IPS-18a (cell line): ENCODE results near the gene IFITM2.
"Not testable (repeated sequence)": the region's sequence is repeated elsewhere in the genome, so short reads cannot be mapped to it uniquely, and the experiment has no call there.

Experiments used
- H3K27ac ChIP-seq: one replicate; pipeline ENCODE4 v1.5.1; 2013; ENCODE audit warnings: low read length
- H3K27me3 ChIP-seq: one replicate; pipeline ENCODE4 v1.6.1; 2013; ENCODE audit warnings: mild to moderate bottlenecking, low read length; ENCODE audit not compliant: control insufficient read depth, insufficient read depth
- H3K36me3 ChIP-seq: one replicate; pipeline ENCODE4 v1.6.1; 2013; ENCODE audit warnings: low read depth, low read length; ENCODE audit not compliant: control insufficient read depth
- H3K4me1 ChIP-seq: one replicate; pipeline ENCODE4 v1.6.1; 2013; ENCODE audit warnings: low read depth, low read length; ENCODE audit not compliant: control insufficient read depth
- H3K4me3 ChIP-seq: one replicate; pipeline ENCODE4 v1.5.1; 2013; ENCODE audit warnings: low read length
- H3K9ac ChIP-seq: one replicate; pipeline ENCODE4 v1.6.1; 2013; ENCODE audit warnings: mild to moderate bottlenecking, low read length, moderate library complexity
- H3K9me3 ChIP-seq: one replicate; pipeline ENCODE4 v1.6.1; 2013; ENCODE audit warnings: low read depth, low read length; ENCODE audit not compliant: control insufficient read depth

The IFITM2 gene

DNA sequence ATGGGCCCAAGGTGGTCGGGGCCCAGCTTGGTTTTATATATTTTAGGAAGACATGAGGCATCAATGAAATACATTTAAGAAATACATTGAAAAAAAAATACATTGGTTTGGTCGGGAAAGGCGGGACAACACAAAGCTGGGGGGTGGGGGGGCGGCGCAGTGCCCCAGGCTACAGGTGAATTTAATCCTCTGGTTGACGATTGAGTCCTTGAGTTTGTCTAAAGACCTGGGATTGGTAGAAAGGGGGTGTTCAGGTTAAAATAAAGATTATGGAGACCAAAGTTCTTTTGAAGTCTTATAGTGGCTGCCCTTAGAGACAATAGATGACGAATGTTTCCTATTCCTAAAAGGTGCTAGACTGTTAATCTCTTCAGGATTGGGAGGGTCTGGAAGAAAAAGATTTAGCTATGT, 9.3 kb downstream of the IFITM2 start:
- no peaks in the 10 kb centered on the region for H3K36me3 ChIP-seq
- peak overlapping the region; percentile 86 for H3K4me3 ChIP-seq
- no peak overlapping the region for H3K27ac ChIP-seq
- H3K4me1 ChIP-seq, result peaks cover 40% of the 10 kb centered on the region
- peak overlapping the region; percentile 50 for H3K9ac ChIP-seq
- no peaks in the 10 kb centered on the region for H3K9me3 ChIP-seq
- peaks cover 32% of the 10 kb centered on the region for H3K27me3 ChIP-seq

DNA sequence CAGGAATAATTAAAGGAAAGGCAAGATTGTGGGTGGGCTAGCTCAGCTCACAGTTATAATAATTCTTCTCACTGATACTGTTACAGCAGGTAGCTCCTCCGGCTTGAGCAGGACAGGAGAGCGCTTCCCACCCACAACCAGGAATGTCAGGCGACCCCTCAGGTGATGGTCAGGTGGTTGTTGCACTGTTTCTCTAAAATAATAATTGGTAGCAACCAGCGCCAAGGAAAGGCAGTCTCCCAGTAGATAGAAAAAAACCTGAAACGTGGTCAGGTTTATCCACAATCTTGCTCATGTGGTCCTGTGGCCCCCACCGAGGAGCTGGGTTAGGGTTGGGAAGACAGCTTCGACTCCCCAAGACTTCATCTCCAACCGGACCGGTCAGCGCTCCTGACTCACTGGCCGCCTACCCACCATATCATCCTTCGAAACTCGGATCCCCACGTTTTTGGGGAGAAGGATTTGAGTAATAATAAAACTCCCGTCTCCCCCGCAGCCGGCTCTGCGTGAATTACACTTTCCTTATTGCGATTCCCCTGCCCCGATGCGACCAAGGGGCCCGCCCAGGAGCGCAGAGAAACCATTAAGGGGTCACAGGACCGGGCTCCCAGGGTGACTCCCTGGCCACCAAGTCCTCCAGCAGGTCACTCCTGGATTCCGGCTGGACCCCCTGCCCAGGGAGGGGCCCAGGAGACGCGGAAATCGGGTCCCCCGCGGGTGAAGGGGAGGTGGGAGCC, 10.2 kb downstream of the IFITM2 start:
- not testable (repeated sequence) for H3K9me3 ChIP-seq, H3K36me3 ChIP-seq, H3K27ac ChIP-seq
- Histone ChIP-seq H3K27me3 (peaks cover 29% of the 10 kb centered on the region), H3K9ac (peak overlapping the region; percentile 32), H3K4me3 (peak overlapping the region; percentile 86), H3K4me1 (peaks cover 31% of the 10 kb centered on the region)

DNA sequence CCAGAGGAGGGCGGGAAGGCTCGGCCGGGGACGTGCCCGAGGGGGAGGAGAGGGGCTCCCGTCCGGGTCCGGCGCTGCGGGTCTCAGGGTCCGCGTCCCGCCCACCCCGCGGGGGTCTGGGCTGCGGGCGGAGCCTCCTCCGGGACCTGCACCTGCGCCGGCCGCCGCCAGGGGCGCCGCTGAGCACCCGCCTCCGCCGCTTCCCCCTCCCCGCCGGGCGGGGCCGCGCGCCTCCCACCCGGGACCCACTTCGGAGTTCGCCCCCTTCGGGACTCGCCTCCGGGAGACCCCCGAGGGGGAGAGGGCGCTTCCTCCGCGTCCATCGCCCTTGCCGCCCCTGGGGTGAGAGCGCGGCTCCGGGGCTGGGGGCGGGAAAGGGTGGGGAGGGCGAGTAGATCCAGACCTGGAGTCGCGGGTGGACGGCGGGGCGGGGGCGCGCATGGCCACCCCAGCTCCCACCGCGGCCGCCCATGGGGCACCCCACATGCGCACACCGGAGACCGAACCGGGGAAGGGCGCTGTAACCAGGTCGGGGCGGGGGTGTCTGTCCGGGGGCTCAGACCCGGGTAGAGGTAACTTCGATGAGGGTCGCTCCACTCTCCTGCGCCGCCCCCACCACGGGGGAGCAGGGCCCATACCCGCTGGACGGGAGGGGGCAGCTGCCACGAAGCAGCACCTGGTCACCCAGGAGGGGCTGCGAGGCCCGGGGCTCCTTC, 10.9 kb downstream of the IFITM2 start:
- H3K4me1 ChIP-seq, result peaks cover 24% of the 10 kb centered on the region
- not testable (repeated sequence) for H3K36me3 ChIP-seq, H3K9ac ChIP-seq, H3K27ac ChIP-seq, H3K9me3 ChIP-seq
- H3K4me3 ChIP-seq, result peak overlapping the region; percentile 21
- peaks cover 29% of the 10 kb centered on the region for H3K27me3 ChIP-seq

DNA sequence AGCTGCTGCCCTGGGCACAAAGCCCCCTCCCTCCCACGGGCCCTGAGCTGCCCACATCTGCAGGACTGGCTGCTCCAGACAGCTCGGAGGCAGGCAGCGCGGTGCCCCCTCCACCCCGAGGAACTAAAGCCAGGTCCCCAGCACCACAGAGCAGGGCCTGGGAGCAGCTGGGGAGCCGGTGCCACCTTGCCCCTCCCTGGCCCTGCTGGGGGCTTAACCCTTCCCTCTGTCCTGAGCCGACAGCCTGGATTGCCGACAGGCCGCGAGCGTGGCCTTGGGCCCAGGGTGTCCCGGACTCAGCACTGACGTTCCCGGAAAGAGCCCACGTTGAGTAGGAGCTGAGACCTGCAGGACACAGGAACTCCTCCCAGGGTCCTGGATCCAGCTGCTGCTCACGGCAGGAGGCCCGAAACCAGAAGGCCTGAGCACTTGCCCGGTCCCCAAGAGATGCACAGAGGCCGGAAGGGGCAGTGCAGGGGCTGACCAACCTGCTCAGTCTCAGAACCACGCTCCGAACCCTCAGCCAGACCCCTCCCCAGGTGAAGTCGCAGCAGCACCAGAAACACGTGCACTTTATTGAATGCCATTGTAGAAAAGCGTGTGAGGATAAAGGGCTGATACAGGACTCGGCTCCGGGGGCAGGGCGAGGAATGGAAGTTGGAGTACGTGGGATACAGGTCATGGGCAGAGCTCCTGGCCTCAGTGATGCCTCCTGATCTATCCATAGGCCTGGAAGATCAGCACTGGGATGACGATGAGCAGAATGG, 11.7 kb downstream of the IFITM2 start:
- Histone ChIP-seq H3K4me1 (peaks cover 18% of the 10 kb centered on the region), H3K4me3 (peak overlapping the region; percentile 82), H3K27me3 (peaks cover 29% of the 10 kb centered on the region)
- H3K9ac ChIP-seq, H3K36me3 ChIP-seq, H3K9me3 ChIP-seq, H3K27ac ChIP-seq: not testable (repeated sequence)

DNA sequence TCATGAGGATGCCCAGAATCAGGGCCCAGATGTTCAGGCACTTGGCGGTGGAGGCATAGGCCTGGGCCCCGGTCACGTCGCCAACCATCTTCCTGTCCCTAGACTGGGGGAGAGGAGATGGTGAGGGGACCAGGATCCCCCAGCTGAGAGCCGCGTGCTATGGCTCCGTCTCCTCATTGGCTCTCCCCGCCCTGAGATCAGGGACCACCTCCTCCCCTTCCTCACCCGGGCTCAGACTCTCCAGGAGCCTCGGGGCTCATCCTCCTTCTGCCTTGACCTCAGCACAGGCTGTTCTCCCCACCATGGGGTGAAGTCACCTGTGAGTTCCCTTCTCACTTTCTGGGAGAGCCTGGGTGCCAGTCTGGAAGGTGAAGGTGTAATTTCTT, 12.3 kb downstream of the IFITM2 start:
- Histone ChIP-seq H3K4me3 (peak overlapping the region; percentile 82), H3K27me3 (peaks cover 28% of the 10 kb centered on the region), H3K4me1 (peaks cover 20% of the 10 kb centered on the region)
- not testable (repeated sequence) for H3K27ac ChIP-seq, H3K9me3 ChIP-seq, H3K36me3 ChIP-seq, H3K9ac ChIP-seq

DNA sequence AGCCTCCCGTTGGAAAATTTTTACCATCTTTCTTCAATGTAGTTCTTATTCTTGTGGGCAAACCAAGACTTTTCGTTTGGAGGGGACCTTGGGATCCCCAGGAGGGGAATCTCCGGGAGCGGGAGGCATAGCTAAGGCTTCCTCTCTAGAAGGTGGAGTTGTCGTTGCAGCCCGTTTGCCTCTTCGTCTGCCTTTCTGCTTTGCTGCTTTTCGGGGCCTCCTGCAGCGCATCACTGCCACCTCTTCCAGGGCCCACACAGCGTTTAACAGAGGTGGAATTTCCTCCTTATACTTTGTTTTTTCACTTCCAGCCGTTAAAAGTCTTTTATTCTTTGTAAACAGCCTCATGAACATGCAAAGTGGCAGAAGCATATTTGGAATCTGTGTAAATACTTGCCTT, 16.5 kb downstream of the IFITM2 start:
- Histone ChIP-seq H3K4me3 (no peak overlapping the region), H3K9ac (no peak overlapping the region)

DNA sequence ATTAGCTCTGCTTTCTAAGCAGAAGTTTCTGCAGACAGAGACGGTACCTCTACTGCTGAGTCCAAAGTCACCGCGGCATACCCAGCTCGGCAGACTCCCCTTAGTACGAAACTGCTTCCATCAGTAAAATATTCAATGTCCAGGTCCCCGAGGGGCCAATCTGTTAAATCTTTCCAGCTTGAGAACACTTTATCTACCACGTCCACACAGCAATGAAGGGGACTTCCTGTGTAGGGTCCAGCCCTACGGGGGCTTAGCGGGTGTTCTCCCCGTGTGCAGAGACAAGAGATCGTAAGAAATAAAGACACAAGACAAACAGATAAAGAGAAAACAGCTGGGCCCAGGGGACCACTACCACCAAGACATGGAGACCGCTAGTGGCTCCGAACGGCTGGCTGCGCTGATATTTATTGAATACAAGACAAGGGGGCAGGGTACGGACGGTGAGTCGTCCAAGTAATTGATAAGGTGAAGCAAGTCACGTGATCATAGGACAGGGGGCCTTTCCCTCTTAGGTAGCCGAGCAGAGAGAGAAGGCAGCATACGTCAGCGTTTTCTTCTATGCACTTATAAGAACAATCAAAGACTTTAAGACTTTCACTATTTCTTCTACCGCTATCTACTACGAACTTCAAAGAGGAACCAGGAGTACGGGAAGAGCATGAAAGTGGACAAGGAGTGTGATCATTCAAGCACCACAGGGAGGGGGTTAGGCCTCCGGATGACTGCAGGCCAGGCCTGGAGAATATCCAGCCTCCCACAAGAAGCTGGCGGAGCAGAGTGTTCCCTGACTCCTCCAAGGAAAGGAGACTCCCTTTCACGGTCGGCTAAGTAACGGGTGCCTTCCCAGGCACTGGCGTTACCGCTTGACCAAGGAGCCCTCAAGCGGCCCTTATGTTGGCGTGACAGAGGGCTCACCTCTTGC, 17.2 kb downstream of the IFITM2 start:
- not testable (repeated sequence) for H3K9ac ChIP-seq

More for the DNA sequence above, 16.5 kb downstream of the IFITM2 start:
- no peaks in the 10 kb centered on the region for H3K27me3 ChIP-seq
- no peaks in the 10 kb centered on the region for H3K9me3 ChIP-seq
- H3K27ac ChIP-seq, result no peak overlapping the region
- H3K4me1 ChIP-seq, result peaks cover 6% of the 10 kb centered on the region
- H3K36me3 ChIP-seq, result no peaks in the 10 kb centered on the region

DNA sequence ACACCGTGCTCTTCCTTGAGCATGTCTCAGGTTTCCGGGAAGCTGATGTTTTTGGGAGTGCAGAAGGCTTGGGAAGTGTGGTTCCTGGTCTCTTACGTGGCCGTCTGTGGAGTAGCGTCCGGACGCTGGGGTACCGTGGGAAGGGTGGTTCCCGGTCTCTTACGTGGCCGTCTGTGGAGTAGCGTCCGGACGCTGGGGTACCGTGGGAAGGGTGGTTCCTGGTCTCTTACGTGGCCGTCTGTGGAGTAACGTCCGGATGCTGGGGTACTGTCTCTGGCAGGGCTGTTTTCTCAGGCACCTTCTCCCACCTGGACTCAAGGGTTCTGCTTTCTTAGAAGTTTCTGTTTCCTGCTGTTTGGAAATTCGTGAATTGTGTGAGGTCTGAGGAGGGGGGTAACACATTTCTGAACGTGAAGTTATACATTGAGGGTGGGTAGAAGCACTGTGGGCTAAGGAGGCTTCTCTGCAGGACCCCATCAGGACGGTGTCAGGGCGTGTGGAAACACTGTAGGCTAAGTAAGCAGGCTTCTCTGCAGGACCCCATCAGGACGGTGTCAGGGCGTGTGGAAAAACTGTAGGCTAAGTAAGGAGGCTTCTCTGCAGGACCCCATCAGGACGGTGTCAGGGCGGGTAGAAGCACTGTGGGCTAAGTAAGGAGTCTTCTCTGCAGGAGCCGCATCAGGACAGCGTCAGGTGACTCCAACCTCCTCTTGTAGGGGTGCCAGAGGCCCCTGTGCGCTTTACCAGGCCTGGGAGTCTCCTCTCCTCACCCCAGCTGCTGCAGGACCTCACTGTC, 18.4 kb downstream of the IFITM2 start:
- Histone ChIP-seq H3K27me3 (no peaks in the 10 kb centered on the region), H3K9ac (no peak overlapping the region), H3K27ac (no peak overlapping the region), H3K4me1 (peaks cover 4% of the 10 kb centered on the region), H3K9me3 (no peaks in the 10 kb centered on the region), H3K4me3 (no peak overlapping the region), H3K36me3 (no peaks in the 10 kb centered on the region)

More for the DNA sequence above, 17.2 kb downstream of the IFITM2 start:
- not testable (repeated sequence) for H3K27me3 ChIP-seq, H3K4me1 ChIP-seq, H3K4me3 ChIP-seq, H3K27ac ChIP-seq, H3K36me3 ChIP-seq, H3K9me3 ChIP-seq

DNA sequence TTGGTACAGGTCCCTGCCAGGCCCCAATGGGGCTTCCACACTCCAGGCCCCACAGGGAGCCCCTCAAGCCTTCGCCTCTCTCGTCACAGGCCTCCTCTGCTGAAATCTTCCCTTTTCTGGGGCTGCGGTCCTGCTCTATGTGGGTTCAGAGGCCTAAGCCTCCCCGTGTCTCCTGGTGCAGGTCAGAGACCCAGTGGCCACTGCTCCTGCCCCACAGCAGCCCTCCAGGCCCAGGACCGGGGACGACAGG, 18.9 kb downstream of the IFITM2 start:
- no peaks in the 10 kb centered on the region for H3K36me3 ChIP-seq
- H3K9ac ChIP-seq, result no peak overlapping the region
- H3K27ac ChIP-seq, result no peak overlapping the region
- no peak overlapping the region for H3K4me3 ChIP-seq
- H3K4me1 ChIP-seq, result peaks cover 3% of the 10 kb centered on the region
- H3K9me3 ChIP-seq, result no peaks in the 10 kb centered on the region
- H3K27me3 ChIP-seq, result no peaks in the 10 kb centered on the region

DNA sequence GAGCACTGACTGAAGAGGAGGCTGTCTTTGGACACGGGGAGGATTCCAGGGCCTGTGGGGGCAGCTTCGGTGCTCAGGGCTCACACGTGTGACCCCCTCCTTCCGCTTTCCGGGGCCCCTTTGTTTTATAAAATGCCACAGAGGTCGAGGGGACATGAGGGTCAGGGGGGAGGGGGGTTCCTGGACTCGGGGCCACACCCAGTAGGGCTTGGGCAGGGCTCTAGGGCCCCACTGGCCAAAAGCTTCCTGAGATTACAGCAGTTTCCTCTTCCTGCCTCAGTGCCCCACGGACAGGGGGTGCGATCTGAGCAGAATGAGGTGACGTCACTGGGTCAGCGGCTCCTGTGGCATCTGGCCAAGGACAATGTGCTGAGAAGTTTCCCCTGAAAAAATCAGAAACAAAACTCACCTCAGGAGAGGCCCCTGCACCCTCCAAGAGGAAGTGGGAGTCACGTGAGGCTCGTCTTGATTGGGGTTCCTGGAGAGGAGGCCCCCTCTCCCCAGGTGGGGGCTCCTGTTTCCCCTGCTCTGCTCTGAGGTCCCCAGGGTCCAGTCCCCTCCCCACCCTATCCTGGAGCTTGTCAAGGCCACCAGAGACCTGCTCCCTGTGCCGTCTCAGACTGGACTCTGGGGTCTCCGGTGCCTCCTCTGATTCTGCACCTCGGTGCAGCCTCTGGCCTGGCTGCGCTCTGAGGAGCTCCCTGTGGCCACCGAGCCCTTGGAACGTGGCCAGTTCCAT, 19.4 kb downstream of the IFITM2 start:
- Histone ChIP-seq H3K27me3 (no peaks in the 10 kb centered on the region), H3K4me3 (no peak overlapping the region), H3K27ac (no peak overlapping the region), H3K36me3 (no peaks in the 10 kb centered on the region), H3K9me3 (no peaks in the 10 kb centered on the region), H3K9ac (no peak overlapping the region), H3K4me1 (peaks cover 3% of the 10 kb centered on the region)
